ENCODE data around the gene SIRT3.

SIRT3 gene

GRCh38 chr11:282630-283360 is 46.7 kb upstream of the SIRT3 start:
- TF ChIP-seq CTCF (conservative IDR thresholded peaks at IDR 0.05; ENCODE audit: low read depth, low read length), result no peak
- H3K4me3 ChIP-seq (ENCODE audit: low read depth, low read length), result no peak overlapping the region
- no peak for DNase-seq (ENCODE audit: low read depth)

GRCh38 chr11:282171-282570 is 46.0 kb upstream of the SIRT3 start:
- no peak for DNase-seq (ENCODE audit: low read depth)
- H3K4me3 ChIP-seq (ENCODE audit: low read depth, low read length), result no peak overlapping the region
- TF ChIP-seq CTCF (conservative IDR thresholded peaks at IDR 0.05; ENCODE audit: low read depth, low read length), result no peak

- no peak overlapping the region for H3K4me3 ChIP-seq (ENCODE audit: low read depth, low read length)
- no peak for TF ChIP-seq CTCF (conservative IDR thresholded peaks at IDR 0.05; ENCODE audit: low read depth, low read length)
- DNase-seq (ENCODE audit: low read depth), result no peak
Observed at GRCh38 chr11:281486-282161, 45.5 kb upstream of the SIRT3 start.

GRCh38 chr11:280706-281485 is 44.8 kb upstream of the SIRT3 start:
- no peak for TF ChIP-seq CTCF (conservative IDR thresholded peaks at IDR 0.05; ENCODE audit: low read depth, low read length)
- no peak overlapping the region for H3K4me3 ChIP-seq (ENCODE audit: low read depth, low read length)
- DNase-seq (ENCODE audit: low read depth), result no peak

- H3K4me3 ChIP-seq (ENCODE audit: low read depth, low read length), result no peak overlapping the region
- TF ChIP-seq CTCF (conservative IDR thresholded peaks at IDR 0.05; ENCODE audit: low read depth, low read length), result no peak
- peak; percentile 33 for DNase-seq (ENCODE audit: low read depth)
Observed at GRCh38 chr11:279966-280705, 44.0 kb upstream of the SIRT3 start.

GRCh38 chr11:279040-279965 is 43.2 kb upstream of the SIRT3 start:
- H3K4me3 ChIP-seq (ENCODE audit: low read depth, low read length), result no peak overlapping the region
- TF ChIP-seq CTCF (conservative IDR thresholded peaks at IDR 0.05; ENCODE audit: low read depth, low read length), result no peak

More at GRCh38 chr11:279040-279965, 43.2 kb upstream of the SIRT3 start:
- DNase-seq (ENCODE audit: low read depth), result no peak
